Stomach (tissue), 4 donors: ENCODE data around the gene GAL3ST2.

Source experiments
- CTCF ChIP-seq, 7 experiments: fragments of 450-650 bp in 4 of 7; fragments of 200-600 bp in 3 of 7; sonication (generic) in 3 of 7; IDR thresholded peaks; one replicate each; pipeline ENCODE4 v1.5.1; 2016 to 2019; ENCODE audit warnings: antibody characterized with exemption in 7 of 7, control low read depth in 2 of 7, mild to moderate bottlenecking in 1 of 7
- POLR2A ChIP-seq, 4 donors: fragments of 450-650 bp; IDR thresholded peaks; one replicate each; pipeline ENCODE4 v1.6.1; 2016; ENCODE audit warnings: antibody characterized with exemption in 4 of 4, control low read depth in 2 of 4, mild to moderate bottlenecking in 1 of 4, moderate library complexity in 1 of 4

GRCh38 chr2:241812730-241813643, 36.4 kb downstream of the GAL3ST2 start:
- no peak for TF ChIP-seq CTCF (IDR thresholded peaks at IDR 0.05)
- no peak for TF ChIP-seq POLR2A (IDR thresholded peaks at IDR 0.05)
